SU-DHL-6 (cell line): Measurements from ENCODE around the gene WFIKKN1.

Experiments
- EZH2phosphoT487 ChIP-seq: fragments of 200-600 bp; sonication (generic), shearing (Covaris generic); conservative IDR thresholded peaks from 2 replicates; pipeline ENCODE4 v1.6.1; 2018; ENCODE audit warnings: mild to moderate bottlenecking, antibody characterized with exemption, low read length, moderate library complexity, mixed read lengths
- TF ChIP-seq, protein P1 (sequence below): fragments of 200-600 bp; sonication (generic); IDR thresholded peaks from one replicate; pipeline ENCODE4 v1.5.1; 2017; ENCODE audit warnings: antibody characterized with exemption, mild to moderate bottlenecking, low read length, moderate library complexity; ENCODE audit not compliant: insufficient read depth, poor library complexity, severe bottlenecking

DNA sequence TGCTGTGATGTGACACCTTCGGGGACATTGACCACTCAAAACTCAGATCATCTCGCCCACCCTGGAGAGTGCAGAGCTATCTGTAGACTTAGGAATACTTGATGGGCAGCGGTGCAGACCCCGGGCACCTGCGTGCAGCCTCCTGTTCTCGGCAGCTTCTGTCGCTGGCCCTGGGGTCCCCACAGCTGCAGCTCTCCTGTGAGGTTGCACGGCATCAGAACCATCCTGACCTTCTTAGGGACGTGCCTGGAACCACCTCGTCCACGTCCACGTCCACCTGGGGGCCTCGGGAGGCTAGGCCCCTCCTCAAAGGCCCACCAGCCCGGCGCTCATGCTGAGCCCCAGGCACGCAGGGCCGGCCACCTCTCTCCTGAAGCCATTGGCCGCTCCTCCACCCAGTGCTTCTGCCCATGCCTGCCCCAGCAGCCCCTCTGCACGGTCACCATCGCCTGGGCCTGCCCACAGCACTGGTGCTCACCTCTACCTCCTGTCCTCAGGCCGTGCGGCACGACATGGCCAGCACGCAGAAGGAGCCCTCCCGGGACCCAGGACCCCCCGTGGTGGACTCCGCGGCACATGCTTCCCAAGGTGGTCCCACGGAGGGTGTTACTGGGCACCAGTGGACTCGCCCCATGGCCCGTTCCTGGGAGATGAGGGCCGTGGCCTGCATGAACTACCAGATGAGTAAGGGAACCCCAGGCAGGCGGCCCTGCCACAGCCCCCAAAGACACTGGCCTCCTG, 2.3 kb upstream of the WFIKKN1 start:
- TF ChIP-seq, protein P1, sequence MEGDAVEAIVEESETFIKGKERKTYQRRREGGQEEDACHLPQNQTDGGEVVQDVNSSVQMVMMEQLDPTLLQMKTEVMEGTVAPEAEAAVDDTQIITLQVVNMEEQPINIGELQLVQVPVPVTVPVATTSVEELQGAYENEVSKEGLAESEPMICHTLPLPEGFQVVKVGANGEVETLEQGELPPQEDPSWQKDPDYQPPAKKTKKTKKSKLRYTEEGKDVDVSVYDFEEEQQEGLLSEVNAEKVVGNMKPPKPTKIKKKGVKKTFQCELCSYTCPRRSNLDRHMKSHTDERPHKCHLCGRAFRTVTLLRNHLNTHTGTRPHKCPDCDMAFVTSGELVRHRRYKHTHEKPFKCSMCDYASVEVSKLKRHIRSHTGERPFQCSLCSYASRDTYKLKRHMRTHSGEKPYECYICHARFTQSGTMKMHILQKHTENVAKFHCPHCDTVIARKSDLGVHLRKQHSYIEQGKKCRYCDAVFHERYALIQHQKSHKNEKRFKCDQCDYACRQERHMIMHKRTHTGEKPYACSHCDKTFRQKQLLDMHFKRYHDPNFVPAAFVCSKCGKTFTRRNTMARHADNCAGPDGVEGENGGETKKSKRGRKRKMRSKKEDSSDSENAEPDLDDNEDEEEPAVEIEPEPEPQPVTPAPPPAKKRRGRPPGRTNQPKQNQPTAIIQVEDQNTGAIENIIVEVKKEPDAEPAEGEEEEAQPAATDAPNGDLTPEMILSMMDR: no peak
- TF ChIP-seq EZH2phosphoT487: no peak
